Measurements from ENCODE around the gene SLC43A1. TPM values are rescaled to one million over a fixed set of nuclear protein-coding genes. Genes with fewer than 3 reads are reported as not detected.

The SLC43A1 gene
- total and polyA plus RNA-seq, 4 experiments from 2014 or later = 14.8 to 21.7 (median 18.6) TPM

GRCh38 chr11:57480409-57481137 is 34.9 kb downstream of the SLC43A1 start:
- peak overlapping the region in 1 of 8 donors; percentile 57 for H3K4me3 Mint-ChIP-seq
- POLR2A ChIA-PET (ENCODE audit: partially characterized antibody) = interaction anchor here (1.9 kb wide), 1 partner anchor 20 kb away, joined by 5 read pairs; the partner anchor contains the start of gene RTN4RL2

GRCh38 chr11:57479911-57480310 is 35.6 kb downstream of the SLC43A1 start:
- CTCF ChIA-PET (ENCODE audit: partially characterized antibody) = interaction anchor here (1.8 to 27.6 kb wide), 4 partner anchors 13 to 134 kb away, joined by 7 to 848 read pairs (median 104); partner anchors contain the start of genes RTN4RL2, SLC43A1, SMTNL1 and TIMM10
- no peak for DNase-seq
- Mint-ChIP-seq H3K4me3 (peak overlapping the region in 2 of 8 donors; percentile 50 to 57), H3K27me3 (peaks cover 6 to 7% of the 10 kb centered on the region in 2 donors), H3K9me3 (no peaks in the 10 kb centered on the region), H3K4me1 (peaks cover 8 to 45% (median 19%) of the 10 kb centered on the region in 4 donors), H3K27ac (peak overlapping the region in 3 of 7 donors; percentile 43 to 73 (median 54)), H3K36me3 (peaks cover 2 to 8% of the 10 kb centered on the region in 2 donors)
- Histone ChIP-seq H3K36me3 (ENCODE audit: insufficient read depth, low read length) (no peaks in the 10 kb centered on the region), H3K27me3 (ENCODE audit: insufficient read depth, low read length) (peaks cover 10% of the 10 kb centered on the region), H3K4me1 (ENCODE audit: insufficient read depth, low read length) (peaks cover 24% of the 10 kb centered on the region), H3K27ac (ENCODE audit: low read depth, low read length) (no peak overlapping the region), H3K4me3 (ENCODE audit: low read length in 2 of 2) (no peak overlapping the region), H3K9me3 (ENCODE audit: control insufficient read depth in 1 of 2, low read length in 2 of 2) (no peaks in the 10 kb centered on the region)
- intact Hi-C loops (cut with micrococcal nuclease) = loop anchor here (1.0 kb wide), 1 partner anchor 23 kb away; no protein-coding TSS in a partner anchor
- POLR2A ChIA-PET (ENCODE audit: partially characterized antibody) = no interaction called here

More at GRCh38 chr11:57480409-57481137, 34.9 kb downstream of the SLC43A1 start:
- H3K36me3 ChIP-seq (ENCODE audit: insufficient read depth, low read length) = no peaks in the 10 kb centered on the region
- Mint-ChIP-seq H3K27ac (peak overlapping the region in 3 of 7 donors; percentile 46 to 73 (median 54)), H3K9me3 (no peaks in the 10 kb centered on the region), H3K4me1 (peaks cover 8 to 39% (median 16%) of the 10 kb centered on the region in 4 donors), H3K36me3 (peaks cover 7 to 14% of the 10 kb centered on the region in 2 donors), H3K27me3 (peaks cover 6 to 10% of the 10 kb centered on the region in 2 donors)
- H3K9me3 ChIP-seq (ENCODE audit: control insufficient read depth in 1 of 2, low read length in 2 of 2) = no peaks in the 10 kb centered on the region
- CTCF ChIA-PET (ENCODE audit: partially characterized antibody) = interaction anchor here (1.1 to 27.6 kb wide), 5 partner anchors 8 to 135 kb away, joined by 5 to 848 read pairs (median 39); partner anchors contain the start of genes RTN4RL2, SLC43A1, SMTNL1 and TIMM10
- peaks cover 7% of the 10 kb centered on the region for H3K27me3 ChIP-seq (ENCODE audit: insufficient read depth, low read length)
- DNase-seq = peak; percentile 40 to 58 (median 41)
- no peak overlapping the region for H3K4me3 ChIP-seq (ENCODE audit: low read length in 2 of 2)
- H3K27ac ChIP-seq (ENCODE audit: low read depth, low read length) = no peak overlapping the region
- peaks cover 17% of the 10 kb centered on the region for H3K4me1 ChIP-seq (ENCODE audit: insufficient read depth, low read length)
- intact Hi-C loops (cut with micrococcal nuclease) = loop anchor here (1.0 kb wide), 1 partner anchor 23 kb away; no protein-coding TSS in a partner anchor

- Histone ChIP-seq H3K9me3 (ENCODE audit: control insufficient read depth in 1 of 2, low read length in 2 of 2) (no peaks in the 10 kb centered on the region), H3K4me1 (ENCODE audit: insufficient read depth, low read length) (peaks cover 31% of the 10 kb centered on the region), H3K4me3 (ENCODE audit: low read length in 2 of 2) (no peak overlapping the region), H3K36me3 (ENCODE audit: insufficient read depth, low read length) (no peaks in the 10 kb centered on the region), H3K27me3 (ENCODE audit: insufficient read depth, low read length) (peaks cover 12% of the 10 kb centered on the region), H3K27ac (ENCODE audit: low read depth, low read length) (no peak overlapping the region)
- H3K4me3 Mint-ChIP-seq = peak overlapping the region in 2 of 8 donors; percentile 36 to 48
- DNase-seq = no peak
- no peaks in the 10 kb centered on the region for H3K9me3 Mint-ChIP-seq
- H3K36me3 Mint-ChIP-seq = peaks cover under 1 to 1% of the 10 kb centered on the region in 2 donors
- intact Hi-C loops (cut with micrococcal nuclease) = no loop called here
- peaks cover 4 to 7% of the 10 kb centered on the region in 2 donors for H3K27me3 Mint-ChIP-seq
- ChIA-PET CTCF (ENCODE audit: partially characterized antibody) (interaction anchor here (1.3 to 27.6 kb wide), 4 partner anchors 13 to 165 kb away, joined by 4 to 848 read pairs (median 104); partner anchors contain the start of genes RTN4RL2, SLC43A1, SMTNL1 and TIMM10), POLR2A (ENCODE audit: partially characterized antibody) (no interaction called here)
- no peak overlapping the region for H3K27ac Mint-ChIP-seq
- peaks cover 9 to 53% (median 23%) of the 10 kb centered on the region in 4 donors for H3K4me1 Mint-ChIP-seq
Measured at GRCh38 chr11:57479021-57479663, 36.4 kb downstream of the SLC43A1 start.

- no peaks in the 10 kb centered on the region for H3K36me3 Mint-ChIP-seq
- intact Hi-C loops (cut with micrococcal nuclease) = no loop called here
- peaks cover 10 to 66% (median 24%) of the 10 kb centered on the region in 4 donors for H3K4me1 Mint-ChIP-seq
- H3K9me3 Mint-ChIP-seq = no peaks in the 10 kb centered on the region
- no peak overlapping the region for H3K27ac ChIP-seq (ENCODE audit: low read depth, low read length)
- CTCF ChIA-PET (ENCODE audit: partially characterized antibody) = interaction anchor here (1.3 to 27.6 kb wide), 6 partner anchors 15 to 167 kb away, joined by 4 to 848 read pairs (median 24); partner anchors contain the start of genes RTN4RL2, SLC43A1, SMTNL1 and TIMM10
- peak overlapping the region in 1 of 7 donors; percentile 59 for H3K27ac Mint-ChIP-seq
- peaks cover 5% of the 10 kb centered on the region for H3K27me3 ChIP-seq (ENCODE audit: insufficient read depth, low read length)
- no peaks in the 10 kb centered on the region for H3K9me3 ChIP-seq (ENCODE audit: control insufficient read depth in 1 of 2, low read length in 2 of 2)
- no peaks in the 10 kb centered on the region for H3K36me3 ChIP-seq (ENCODE audit: insufficient read depth, low read length)
- no peak overlapping the region for H3K4me3 ChIP-seq (ENCODE audit: low read length in 2 of 2)
- peaks cover 24% of the 10 kb centered on the region for H3K4me1 ChIP-seq (ENCODE audit: insufficient read depth, low read length)
- POLR2A ChIA-PET (ENCODE audit: partially characterized antibody) = interaction anchor here (1.0 kb wide), 1 partner anchor 20 kb away, joined by 3 read pairs; no protein-coding TSS in a partner anchor
- H3K27me3 Mint-ChIP-seq = peaks cover 2 to 9% of the 10 kb centered on the region in 2 donors
- H3K4me3 Mint-ChIP-seq = peak overlapping the region in 5 of 8 donors; percentile 20 to 64 (median 41)
- no peak for DNase-seq
Measured at GRCh38 chr11:57477507-57478189, 37.9 kb downstream of the SLC43A1 start.

- DNase-seq = peak in 3 of 5 donors; percentile 14 to 24 (median 20)
- Mint-ChIP-seq H3K27me3 (peaks cover 2 to 9% of the 10 kb centered on the region in 2 donors), H3K9me3 (no peaks in the 10 kb centered on the region), H3K4me3 (peak overlapping the region; percentile 47 to 78 (median 64)), H3K27ac (peak overlapping the region in 2 of 7 donors; percentile 6 to 50), H3K36me3 (no peaks in the 10 kb centered on the region), H3K4me1 (peaks cover 10 to 63% (median 23%) of the 10 kb centered on the region in 4 donors)
- peak overlapping the region in 1 of 2 donors; percentile 51 for H3K4me3 ChIP-seq (ENCODE audit: low read length in 2 of 2)
- intact Hi-C loops (cut with micrococcal nuclease) = no loop called here
- CTCF ChIA-PET (ENCODE audit: partially characterized antibody) = interaction anchor here (1.2 to 27.6 kb wide), 6 partner anchors 16 to 156 kb away, joined by 3 to 848 read pairs (median 24); partner anchors contain the start of genes RTN4RL2, SLC43A1, SMTNL1 and TIMM10
- no peaks in the 10 kb centered on the region for H3K36me3 ChIP-seq (ENCODE audit: insufficient read depth, low read length)
- peaks cover 24% of the 10 kb centered on the region for H3K4me1 ChIP-seq (ENCODE audit: insufficient read depth, low read length)
- POLR2A ChIA-PET (ENCODE audit: partially characterized antibody) = no interaction called here
- no peaks in the 10 kb centered on the region for H3K9me3 ChIP-seq (ENCODE audit: control insufficient read depth in 1 of 2, low read length in 2 of 2)
- peaks cover 5% of the 10 kb centered on the region for H3K27me3 ChIP-seq (ENCODE audit: insufficient read depth, low read length)
- H3K27ac ChIP-seq (ENCODE audit: low read depth, low read length) = no peak overlapping the region
Measured at GRCh38 chr11:57476757-57477506, 38.6 kb downstream of the SLC43A1 start.
